ENCODE data around the gene DROSHA.
"Not testable (repeated sequence)": the region's sequence is repeated elsewhere in the genome, so short reads cannot be mapped to it uniquely, and the experiment has no call there.

DROSHA gene

DNA sequence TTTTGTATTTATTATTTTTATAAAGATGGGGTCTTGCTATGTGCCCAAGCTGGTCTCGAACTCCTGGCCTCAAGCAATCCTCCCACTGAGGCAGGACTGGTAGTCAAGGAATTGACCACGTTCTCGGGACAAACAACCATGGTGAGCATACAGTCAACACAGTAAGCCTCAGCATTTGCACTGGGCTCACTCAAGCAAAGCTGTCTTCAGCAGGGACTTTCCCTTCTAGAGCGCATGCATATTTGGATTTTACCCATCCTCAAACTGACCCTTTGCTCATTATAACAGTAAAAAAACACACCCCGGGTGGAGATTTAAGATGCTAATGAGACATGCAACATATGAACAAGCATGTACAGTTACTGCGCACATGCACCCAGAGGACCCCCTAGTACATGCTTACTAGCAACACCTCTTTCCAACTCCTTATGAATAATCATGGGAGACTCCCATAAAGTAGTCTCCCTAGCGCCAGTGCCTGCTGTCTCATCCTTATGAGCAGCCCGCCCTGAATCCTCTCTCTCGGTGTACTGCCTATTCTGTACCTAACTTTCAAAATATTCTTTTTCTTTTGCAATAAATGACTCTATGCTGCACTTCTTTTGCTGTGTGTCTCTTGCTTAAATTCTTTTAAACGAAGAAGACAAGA lies 41.7 kb upstream of the DROSHA start:
- TF ChIP-seq, protein P1, sequence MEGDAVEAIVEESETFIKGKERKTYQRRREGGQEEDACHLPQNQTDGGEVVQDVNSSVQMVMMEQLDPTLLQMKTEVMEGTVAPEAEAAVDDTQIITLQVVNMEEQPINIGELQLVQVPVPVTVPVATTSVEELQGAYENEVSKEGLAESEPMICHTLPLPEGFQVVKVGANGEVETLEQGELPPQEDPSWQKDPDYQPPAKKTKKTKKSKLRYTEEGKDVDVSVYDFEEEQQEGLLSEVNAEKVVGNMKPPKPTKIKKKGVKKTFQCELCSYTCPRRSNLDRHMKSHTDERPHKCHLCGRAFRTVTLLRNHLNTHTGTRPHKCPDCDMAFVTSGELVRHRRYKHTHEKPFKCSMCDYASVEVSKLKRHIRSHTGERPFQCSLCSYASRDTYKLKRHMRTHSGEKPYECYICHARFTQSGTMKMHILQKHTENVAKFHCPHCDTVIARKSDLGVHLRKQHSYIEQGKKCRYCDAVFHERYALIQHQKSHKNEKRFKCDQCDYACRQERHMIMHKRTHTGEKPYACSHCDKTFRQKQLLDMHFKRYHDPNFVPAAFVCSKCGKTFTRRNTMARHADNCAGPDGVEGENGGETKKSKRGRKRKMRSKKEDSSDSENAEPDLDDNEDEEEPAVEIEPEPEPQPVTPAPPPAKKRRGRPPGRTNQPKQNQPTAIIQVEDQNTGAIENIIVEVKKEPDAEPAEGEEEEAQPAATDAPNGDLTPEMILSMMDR (conservative IDR thresholded peaks at IDR 0.05; ENCODE audit: low read depth, low read length): no peak
- Histone ChIP-seq H3K27me3 (ENCODE audit: insufficient read depth, low read depth) (no peaks in the 10 kb centered on the region), H3K4me2 (no peak overlapping the region), H2AFZ (ENCODE audit: low read depth) (no peak overlapping the region), H4K20me1 (ENCODE audit: insufficient read depth) (no peaks in the 10 kb centered on the region), H3K9ac (no peak overlapping the region), H3K27ac (no peak overlapping the region), H3K36me3 (ENCODE audit: insufficient read depth) (no peaks in the 10 kb centered on the region), H3K4me3 (IDR thresholded peaks at IDR 0.05; ENCODE audit: insufficient read depth, low read depth, low read length) (no peak overlapping the region), H3K4me1 (ENCODE audit: low read depth, poor library complexity, severe bottlenecking) (no peaks in the 10 kb centered on the region), H3K79me2 (ENCODE audit: insufficient read depth, low read depth) (no peaks in the 10 kb centered on the region)

DNA sequence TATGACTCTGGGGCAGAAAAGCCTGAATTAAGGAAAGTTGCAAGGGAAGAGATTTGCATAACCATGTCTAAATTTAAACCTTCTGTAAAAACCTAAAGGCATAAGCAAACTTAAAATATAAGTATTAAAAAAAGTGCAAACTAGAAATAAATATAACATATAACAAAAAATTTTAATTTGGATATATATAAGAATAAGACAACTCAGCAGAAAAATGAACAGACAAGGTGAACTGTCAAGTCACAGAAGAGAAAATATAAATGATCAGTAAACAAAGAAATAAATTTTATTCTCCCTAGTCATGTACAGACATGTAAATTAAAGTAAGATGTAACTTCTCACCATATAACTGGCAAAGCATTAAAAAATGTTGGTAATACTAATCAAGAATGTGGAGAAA lies 37.2 kb upstream of the DROSHA start:
- Histone ChIP-seq H3K9ac (no peak overlapping the region), H3K27ac (no peak overlapping the region), H3K4me3 (IDR thresholded peaks at IDR 0.05; ENCODE audit: insufficient read depth, low read depth, low read length) (no peak overlapping the region), H2AFZ (ENCODE audit: low read depth) (no peak overlapping the region), H3K27me3 (ENCODE audit: insufficient read depth, low read depth) (no peaks in the 10 kb centered on the region), H4K20me1 (ENCODE audit: insufficient read depth) (no peaks in the 10 kb centered on the region), H3K4me1 (ENCODE audit: low read depth, poor library complexity, severe bottlenecking) (no peaks in the 10 kb centered on the region), H3K79me2 (ENCODE audit: insufficient read depth, low read depth) (no peaks in the 10 kb centered on the region), H3K36me3 (ENCODE audit: insufficient read depth) (no peaks in the 10 kb centered on the region), H3K4me2 (no peak overlapping the region)
- TF ChIP-seq, protein P1 (conservative IDR thresholded peaks at IDR 0.05; ENCODE audit: low read depth, low read length): no peak

DNA sequence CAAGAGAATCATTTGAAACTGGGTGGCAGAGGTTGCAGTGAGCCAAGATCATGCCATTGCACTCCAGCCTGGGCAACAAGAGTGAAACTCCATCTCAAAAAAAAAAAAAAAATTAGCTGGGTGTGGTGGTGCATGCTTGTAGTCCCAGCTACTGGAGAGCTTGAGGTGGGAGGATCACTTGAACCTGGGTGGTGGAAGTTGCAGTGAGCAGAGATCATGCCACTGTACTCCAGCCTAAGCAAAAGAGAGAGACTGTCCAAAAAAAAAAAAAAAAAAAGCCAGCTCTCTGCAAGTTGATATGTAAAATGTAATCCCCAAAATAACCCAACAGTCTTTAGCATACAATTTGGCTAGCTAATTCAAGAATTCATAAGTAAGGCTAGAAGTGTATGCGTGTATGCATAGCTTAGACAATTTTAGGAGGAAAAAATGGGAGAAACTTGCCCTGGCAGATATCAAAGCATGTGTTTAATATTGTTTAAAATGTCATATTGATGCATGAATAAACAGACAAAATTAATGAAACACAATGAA lies 36.5 kb upstream of the DROSHA start:
- Histone ChIP-seq H3K79me2 (ENCODE audit: insufficient read depth, low read depth) (no peaks in the 10 kb centered on the region), H2AFZ (ENCODE audit: low read depth) (no peak overlapping the region), H3K27me3 (ENCODE audit: insufficient read depth, low read depth) (no peaks in the 10 kb centered on the region), H4K20me1 (ENCODE audit: insufficient read depth) (no peaks in the 10 kb centered on the region), H3K4me2 (no peak overlapping the region), H3K36me3 (ENCODE audit: insufficient read depth) (no peaks in the 10 kb centered on the region), H3K4me1 (ENCODE audit: low read depth, poor library complexity, severe bottlenecking) (no peaks in the 10 kb centered on the region), H3K4me3 (IDR thresholded peaks at IDR 0.05; ENCODE audit: insufficient read depth, low read depth, low read length) (no peak overlapping the region), H3K9ac (no peak overlapping the region), H3K27ac (no peak overlapping the region)
- TF ChIP-seq, protein P1 (conservative IDR thresholded peaks at IDR 0.05; ENCODE audit: low read depth, low read length): no peak

DNA sequence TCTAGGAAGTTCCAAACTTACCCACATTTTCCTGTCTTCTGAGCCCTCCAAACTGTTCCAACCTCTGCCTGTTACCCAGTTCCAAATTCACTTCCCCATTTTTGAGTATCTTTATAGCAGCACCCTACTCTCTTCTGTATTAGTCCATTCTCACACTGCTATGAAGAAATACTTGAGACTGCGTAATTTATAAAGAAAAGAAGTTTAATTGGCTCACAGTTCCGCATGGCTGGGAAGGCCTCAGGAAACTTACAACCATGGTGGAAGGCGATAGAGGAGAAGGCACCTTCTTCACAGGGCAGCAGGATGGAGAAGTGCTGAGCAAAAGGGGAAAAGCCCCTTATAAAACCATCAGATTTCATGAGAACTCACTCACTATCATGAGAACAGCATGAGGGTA lies 34.5 kb upstream of the DROSHA start:
- H3K27me3 ChIP-seq (ENCODE audit: insufficient read depth, low read depth); H3K79me2 ChIP-seq (ENCODE audit: insufficient read depth, low read depth); H3K4me2 ChIP-seq; H3K9ac ChIP-seq; H3K27ac ChIP-seq; H3K4me3 ChIP-seq (IDR thresholded peaks at IDR 0.05; ENCODE audit: insufficient read depth, low read depth, low read length); H3K4me1 ChIP-seq (ENCODE audit: low read depth, poor library complexity, severe bottlenecking); H4K20me1 ChIP-seq (ENCODE audit: insufficient read depth); H3K36me3 ChIP-seq (ENCODE audit: insufficient read depth); H2AFZ ChIP-seq (ENCODE audit: low read depth): not testable (repeated sequence)

DNA sequence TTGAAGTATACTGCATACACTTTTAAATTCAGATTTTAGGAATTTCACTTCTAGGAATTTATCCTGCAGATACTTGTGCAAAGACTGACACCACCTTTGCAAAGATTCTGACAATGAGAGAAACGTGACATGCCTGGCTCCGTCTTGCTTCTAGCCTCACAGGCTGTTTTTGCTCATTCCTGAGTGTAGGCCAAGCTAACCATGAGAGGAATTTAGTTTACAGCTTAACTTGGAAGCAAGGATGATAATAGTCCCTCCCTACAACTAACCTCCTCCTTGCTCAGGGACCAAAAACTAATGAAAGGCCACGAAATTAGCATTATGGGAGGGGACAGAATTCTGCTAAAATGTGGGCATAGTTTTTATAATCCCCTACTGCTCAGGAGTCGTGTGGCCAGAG lies 31.3 kb upstream of the DROSHA start:
- Histone ChIP-seq H2AFZ (ENCODE audit: low read depth) (no peak overlapping the region), H3K9ac (no peak overlapping the region), H3K4me3 (IDR thresholded peaks at IDR 0.05; ENCODE audit: insufficient read depth, low read depth, low read length) (no peak overlapping the region), H3K79me2 (ENCODE audit: insufficient read depth, low read depth) (no peaks in the 10 kb centered on the region), H3K27ac (no peak overlapping the region), H3K4me1 (ENCODE audit: low read depth, poor library complexity, severe bottlenecking) (no peaks in the 10 kb centered on the region), H4K20me1 (ENCODE audit: insufficient read depth) (no peaks in the 10 kb centered on the region), H3K27me3 (ENCODE audit: insufficient read depth, low read depth) (no peaks in the 10 kb centered on the region), H3K4me2 (no peak overlapping the region), H3K36me3 (ENCODE audit: insufficient read depth) (no peaks in the 10 kb centered on the region)
- TF ChIP-seq, protein P1 (conservative IDR thresholded peaks at IDR 0.05; ENCODE audit: low read depth, low read length): no peak
